Activated effector memory CD4-positive, alpha-beta T cell treated with anti-CD3 and anti-CD28 coated beads, Interleukin-2, amount 50 U/mL, for 16 hours (primary cell): Measurements from ENCODE around the gene CARM1.
A peak's percentile ranks its signal among the peaks of the same experiment; 100 is the strongest.
"Not testable (repeated sequence)": the region's sequence is repeated elsewhere in the genome, so short reads cannot be mapped to it uniquely, and the experiment has no call there.

Experiments
- DNase-seq: peaks from one replicate; pipeline ENCODE4 v3.0.0-alpha.2; 2020

The CARM1 gene

GRCh38 chr19:10935371-10936059, 64.2 kb downstream of the CARM1 start:
- no peak for DNase-seq

- no peak for DNase-seq
Measured at GRCh38 chr19:10936661-10937084, 65.3 kb downstream of the CARM1 start.

GRCh38 chr19:10941649-10942048, 70.3 kb downstream of the CARM1 start:
- DNase-seq, result not testable (repeated sequence)

- DNase-seq, result not testable (repeated sequence)
Measured at GRCh38 chr19:10943412-10943811, 72.1 kb downstream of the CARM1 start.

- DNase-seq, result no peak
Measured at GRCh38 chr19:10945264-10945663, 73.9 kb downstream of the CARM1 start.

- no peak for DNase-seq
Measured at GRCh38 chr19:10946958-10947657, 75.8 kb downstream of the CARM1 start.

GRCh38 chr19:10952809-10953208, 81.5 kb downstream of the CARM1 start:
- DNase-seq, result no peak

GRCh38 chr19:10959277-10959968, 88.1 kb downstream of the CARM1 start:
- DNase-seq, result not testable (repeated sequence)

- DNase-seq, result peak; percentile 99
Measured at GRCh38 chr19:10960314-10961072, 89.1 kb downstream of the CARM1 start, which contains the start of gene SMARCA4. Gene SMARCA4 (plus strand): TSS chr19:10961030. CDS start chr19:10984152, 23,122 bp downstream.

- no peak for DNase-seq
Measured at GRCh38 chr19:10961073-10961860, 89.9 kb downstream of the CARM1 start.

- DNase-seq, result no peak
Measured at GRCh38 chr19:10962863-10963262, 91.5 kb downstream of the CARM1 start.

- DNase-seq, result no peak
Measured at GRCh38 chr19:10963865-10964264, 92.5 kb downstream of the CARM1 start.

- no peak for DNase-seq
Measured at GRCh38 chr19:10964903-10965302, 93.5 kb downstream of the CARM1 start.

- DNase-seq, result no peak
Measured at GRCh38 chr19:10965398-10965797, 94.0 kb downstream of the CARM1 start.

GRCh38 chr19:10966809-10967208, 95.5 kb downstream of the CARM1 start:
- DNase-seq, result no peak

- DNase-seq, result no peak
Measured at GRCh38 chr19:10968527-10969135, 97.3 kb downstream of the CARM1 start.

- no peak for DNase-seq
Measured at GRCh38 chr19:10971107-10971726, 99.9 kb downstream of the CARM1 start.
